Nephron (organoid): ENCODE results near the gene CD3E.

Experiments used
- H3K27ac Mint-ChIP-seq, 3 experiments: 2 replicates each; pipeline ENCODE4 v1.8.0; 2020; ENCODE audit warnings: mixed read lengths in 3 of 3, mild to moderate bottlenecking in 2 of 3, moderate library complexity in 1 of 3
- H3K27me3 Mint-ChIP-seq: 2 replicates; pipeline ENCODE4 v1.8.0; 2021; ENCODE audit warnings: low read depth, mild to moderate bottlenecking, moderate library complexity, mixed read lengths
- H3K36me3 Mint-ChIP-seq: 2 replicates; pipeline ENCODE4 v1.8.0; 2020; ENCODE audit warnings: low read depth, mixed read lengths
- H3K4me1 Mint-ChIP-seq: 2 replicates; pipeline ENCODE4 v1.8.0; 2020; ENCODE audit warnings: mixed read lengths
- H3K4me3 Mint-ChIP-seq, 3 experiments: 2 replicates each; pipeline ENCODE4 v1.8.0; 2020; ENCODE audit warnings: mild to moderate bottlenecking in 3 of 3, mixed read lengths in 3 of 3, moderate library complexity in 2 of 3
- H3K9me3 Mint-ChIP-seq: 2 replicates; pipeline ENCODE4 v1.8.0; 2020; ENCODE audit warnings: mixed read lengths
- CTCF ChIP-seq, 3 experiments: fragments of 200-600 bp; sonication (generic); IDR thresholded peaks; one replicate each; pipeline ENCODE4 v1.5.0; 2021; ENCODE audit warnings: antibody characterized with exemption in 3 of 3; ENCODE audit not compliant: unreplicated experiment in 3 of 3

The CD3E gene

GRCh38 chr11:118319337-118319707 is 14.8 kb downstream of the CD3E start:
- Mint-ChIP-seq H3K27ac (no peak overlapping the region), H3K4me3 (no peak overlapping the region), H3K4me1 (peaks cover 21% of the 10 kb centered on the region), H3K36me3 (no peaks in the 10 kb centered on the region), H3K9me3 (no peaks in the 10 kb centered on the region), H3K27me3 (peaks cover 16% of the 10 kb centered on the region)
- no peak for TF ChIP-seq CTCF (IDR thresholded peaks at IDR 0.05; ENCODE audit: unreplicated experiment in 3 of 3)

- peaks cover 16% of the 10 kb centered on the region for H3K4me1 Mint-ChIP-seq
- TF ChIP-seq CTCF (IDR thresholded peaks at IDR 0.05; ENCODE audit: unreplicated experiment in 3 of 3) = no peak
- H3K36me3 Mint-ChIP-seq = no peaks in the 10 kb centered on the region
- no peak overlapping the region for H3K27ac Mint-ChIP-seq
- no peaks in the 10 kb centered on the region for H3K9me3 Mint-ChIP-seq
- peaks cover 12% of the 10 kb centered on the region for H3K27me3 Mint-ChIP-seq
- no peak overlapping the region for H3K4me3 Mint-ChIP-seq
Observed at GRCh38 chr11:118320515-118320914, 16.0 kb downstream of the CD3E start.

- H3K27ac Mint-ChIP-seq = no peak overlapping the region
- H3K36me3 Mint-ChIP-seq = no peaks in the 10 kb centered on the region
- H3K9me3 Mint-ChIP-seq = no peaks in the 10 kb centered on the region
- peaks cover 6% of the 10 kb centered on the region for H3K4me1 Mint-ChIP-seq
- H3K27me3 Mint-ChIP-seq = peaks cover 12% of the 10 kb centered on the region
- H3K4me3 Mint-ChIP-seq = no peak overlapping the region
- no peak for TF ChIP-seq CTCF (IDR thresholded peaks at IDR 0.05; ENCODE audit: unreplicated experiment in 3 of 3)
Observed at GRCh38 chr11:118321386-118322082, 17.0 kb downstream of the CD3E start.

- no peaks in the 10 kb centered on the region for H3K4me1 Mint-ChIP-seq
- no peaks in the 10 kb centered on the region for H3K36me3 Mint-ChIP-seq
- TF ChIP-seq CTCF (IDR thresholded peaks at IDR 0.05; ENCODE audit: unreplicated experiment in 3 of 3) = no peak
- H3K27ac Mint-ChIP-seq = no peak overlapping the region
- H3K9me3 Mint-ChIP-seq = no peaks in the 10 kb centered on the region
- peaks cover 12% of the 10 kb centered on the region for H3K27me3 Mint-ChIP-seq
- H3K4me3 Mint-ChIP-seq = no peak overlapping the region
Observed at GRCh38 chr11:118322721-118323120, 18.2 kb downstream of the CD3E start.

- H3K27ac Mint-ChIP-seq = no peak overlapping the region
- H3K9me3 Mint-ChIP-seq = peaks cover 7% of the 10 kb centered on the region
- no peak for TF ChIP-seq CTCF (IDR thresholded peaks at IDR 0.05; ENCODE audit: unreplicated experiment in 3 of 3)
Observed at GRCh38 chr11:118325283-118325682, 20.8 kb downstream of the CD3E start.

GRCh38 chr11:118328745-118329144 is 24.2 kb downstream of the CD3E start:
- no peak overlapping the region for H3K4me3 Mint-ChIP-seq
- no peaks in the 10 kb centered on the region for H3K4me1 Mint-ChIP-seq
- peaks cover under 1% of the 10 kb centered on the region for H3K27me3 Mint-ChIP-seq
- no peak overlapping the region for H3K27ac Mint-ChIP-seq
- no peak for TF ChIP-seq CTCF (IDR thresholded peaks at IDR 0.05; ENCODE audit: unreplicated experiment in 3 of 3)
- H3K9me3 Mint-ChIP-seq = peaks cover 12% of the 10 kb centered on the region
- no peaks in the 10 kb centered on the region for H3K36me3 Mint-ChIP-seq

More at GRCh38 chr11:118325283-118325682, 20.8 kb downstream of the CD3E start:
- H3K36me3 Mint-ChIP-seq = no peaks in the 10 kb centered on the region
- peaks cover 7% of the 10 kb centered on the region for H3K27me3 Mint-ChIP-seq
- H3K4me3 Mint-ChIP-seq = no peak overlapping the region
- no peaks in the 10 kb centered on the region for H3K4me1 Mint-ChIP-seq
